Mesendoderm (in vitro differentiated cells): ENCODE data around the gene CABP2.

ENCODE experiments used
- DNase-seq: peaks from one replicate; pipeline ENCODE4 v3.0.0; 2013
- H2AK5ac ChIP-seq: 2 replicates; pipeline ENCODE4 v1.6.1; 2013; ENCODE audit warnings: low read length, inconsistent platforms
- H2BK120ac ChIP-seq: 2 replicates; pipeline ENCODE4 v1.6.1; 2013; ENCODE audit warnings: low read depth, mild to moderate bottlenecking, low read length, moderate library complexity, mixed read lengths
- H2BK15ac ChIP-seq: replicated peaks from 2 replicates; pipeline ENCODE4 v1.6.1; 2013; ENCODE audit warnings: low read depth, mild to moderate bottlenecking, moderate library complexity
- H2BK5ac ChIP-seq: 2 replicates; pipeline ENCODE4 v1.6.1; 2013; ENCODE audit warnings: low read length, inconsistent platforms
- H3K18ac ChIP-seq: 2 replicates; pipeline ENCODE4 v1.6.1; 2013; ENCODE audit warnings: mild to moderate bottlenecking, low read length, mixed read lengths
- H3K23ac ChIP-seq: one replicate; pipeline ENCODE4 v1.6.1; 2013; ENCODE audit warnings: low read length
- H3K27ac ChIP-seq: 2 replicates; pipeline ENCODE4 v1.5.1; 2013; ENCODE audit warnings: low read depth, mild to moderate bottlenecking, inconsistent platforms, low read length, moderate library complexity
- H3K27me3 ChIP-seq: 2 replicates; pipeline ENCODE4 v1.6.1; 2013; ENCODE audit warnings: low read length, control low read depth, mild to moderate bottlenecking, inconsistent platforms; ENCODE audit not compliant: insufficient read depth, poor library complexity
- H3K36me3 ChIP-seq: 2 replicates; pipeline ENCODE4 v1.6.1; 2013; ENCODE audit warnings: low read length, inconsistent platforms; ENCODE audit not compliant: control insufficient read depth, insufficient read depth
- H3K4ac ChIP-seq: one replicate; pipeline ENCODE4 v1.6.1; 2013; ENCODE audit warnings: low read depth, mild to moderate bottlenecking, low read length, moderate library complexity
- H3K4me1 ChIP-seq: 2 replicates; pipeline ENCODE4 v1.6.1; 2013; ENCODE audit warnings: low read depth, low read length, inconsistent platforms; ENCODE audit not compliant: control insufficient read depth
- H3K4me2 ChIP-seq: 2 replicates; pipeline ENCODE4 v1.6.1; 2013; ENCODE audit warnings: low read length
- H3K4me3 ChIP-seq: 2 replicates; pipeline ENCODE4 v1.5.1; 2013; ENCODE audit warnings: mild to moderate bottlenecking, low read length
- H3K56ac ChIP-seq: one replicate; pipeline ENCODE4 v1.6.1; 2013; ENCODE audit warnings: low read length
- H3K79me1 ChIP-seq: 2 replicates; pipeline ENCODE4 v1.6.1; 2013; ENCODE audit warnings: low read length, inconsistent platforms
- H3K79me2 ChIP-seq: 2 replicates; pipeline ENCODE4 v1.6.1; 2013; ENCODE audit warnings: mild to moderate bottlenecking, low read length; ENCODE audit not compliant: control insufficient read depth, insufficient read depth
- H3K9ac ChIP-seq: 2 replicates; pipeline ENCODE4 v1.6.1; 2013; ENCODE audit warnings: low read length, inconsistent platforms
- H4K5ac ChIP-seq: one replicate; pipeline ENCODE4 v1.6.1; 2013; ENCODE audit warnings: low read length
- H4K8ac ChIP-seq: one replicate; pipeline ENCODE4 v1.6.1; 2013; ENCODE audit warnings: low read depth, mild to moderate bottlenecking, control low read depth, low read length, moderate library complexity
- WGBS: extraction: QIAGEN DNeasy Blood & Tissue Kit; methylation state at CpG from one replicate; pipeline ENCODE4 v1.1.7; 2013; ENCODE audit warnings: low lambda C conversion rate, missing lambda C conversion rate; ENCODE audit not compliant: insufficient coverage; ENCODE audit errors: extremely low coverage; 5-methylcytosine and 5-hydroxymethylcytosine counted together

The CABP2 gene

GRCh38 chr11:67499808-67500483 lies 23.3 kb downstream of the CABP2 start:
- peaks cover 3% of the 10 kb centered on the region for H3K79me1 ChIP-seq
- H2BK15ac ChIP-seq: no peak overlapping the region
- H2BK120ac ChIP-seq: no peak overlapping the region
- H3K18ac ChIP-seq: no peak overlapping the region
- H3K56ac ChIP-seq: no peak overlapping the region
- no peak overlapping the region for H3K27ac ChIP-seq
- no peak overlapping the region for H3K4me2 ChIP-seq
- H2AK5ac ChIP-seq: no peak overlapping the region
- H3K4ac ChIP-seq: no peak overlapping the region
- no peak overlapping the region for H4K8ac ChIP-seq
- H3K9ac ChIP-seq: no peak overlapping the region
- no peaks in the 10 kb centered on the region for H3K79me2 ChIP-seq
- H3K4me3 ChIP-seq: no peak overlapping the region
- no peak overlapping the region for H2BK5ac ChIP-seq
- no peaks in the 10 kb centered on the region for H3K36me3 ChIP-seq
- no peaks in the 10 kb centered on the region for H3K27me3 ChIP-seq
- no peak overlapping the region for H3K23ac ChIP-seq
- H4K5ac ChIP-seq: no peak overlapping the region
- H3K4me1 ChIP-seq: no peaks in the 10 kb centered on the region
- no CpG with 5 or more reads among the region's 26 CpGs for WGBS
- no peak for DNase-seq

GRCh38 chr11:67498544-67498972 lies 24.7 kb downstream of the CABP2 start:
- Histone ChIP-seq H2BK120ac (no peak overlapping the region), H3K4ac (no peak overlapping the region), H3K9ac (no peak overlapping the region), H3K4me3 (no peak overlapping the region), H4K5ac (no peak overlapping the region), H3K56ac (no peak overlapping the region), H3K79me2 (no peaks in the 10 kb centered on the region), H3K79me1 (peaks cover 2% of the 10 kb centered on the region), H3K27me3 (no peaks in the 10 kb centered on the region), H3K36me3 (no peaks in the 10 kb centered on the region), H3K23ac (no peak overlapping the region), H2BK5ac (no peak overlapping the region), H3K4me1 (no peaks in the 10 kb centered on the region), H3K18ac (no peak overlapping the region), H3K4me2 (no peak overlapping the region), H3K27ac (no peak overlapping the region), H2AK5ac (no peak overlapping the region), H2BK15ac (no peak overlapping the region), H4K8ac (no peak overlapping the region)
- no CpG with 5 or more reads among the region's 21 CpGs for WGBS
- no peak for DNase-seq

GRCh38 chr11:67497656-67498291 lies 25.5 kb downstream of the CABP2 start:
- Histone ChIP-seq H3K27me3 (no peaks in the 10 kb centered on the region), H2BK5ac (no peak overlapping the region), H3K27ac (no peak overlapping the region), H2BK120ac (no peak overlapping the region), H4K5ac (no peak overlapping the region), H3K4me2 (no peak overlapping the region), H4K8ac (no peak overlapping the region), H2AK5ac (no peak overlapping the region), H3K79me2 (no peaks in the 10 kb centered on the region), H3K23ac (no peak overlapping the region), H3K18ac (no peak overlapping the region), H3K4ac (no peak overlapping the region), H3K9ac (no peak overlapping the region), H3K4me3 (no peak overlapping the region), H3K56ac (no peak overlapping the region), H2BK15ac (no peak overlapping the region), H3K36me3 (no peaks in the 10 kb centered on the region), H3K4me1 (no peaks in the 10 kb centered on the region), H3K79me1 (no peaks in the 10 kb centered on the region)
- no peak for DNase-seq
- no CpG with 5 or more reads among the region's 21 CpGs for WGBS

GRCh38 chr11:67496113-67496512 lies 27.1 kb downstream of the CABP2 start:
- H3K23ac ChIP-seq: no peak overlapping the region
- H2BK5ac ChIP-seq: no peak overlapping the region
- no peak overlapping the region for H3K4me3 ChIP-seq
- H4K5ac ChIP-seq: no peak overlapping the region
- WGBS: no CpG with 5 or more reads among the region's 12 CpGs
- H3K79me2 ChIP-seq: no peaks in the 10 kb centered on the region
- no peak overlapping the region for H3K4me2 ChIP-seq
- no peaks in the 10 kb centered on the region for H3K79me1 ChIP-seq
- no peaks in the 10 kb centered on the region for H3K27me3 ChIP-seq
- H2AK5ac ChIP-seq: no peak overlapping the region
- H3K18ac ChIP-seq: no peak overlapping the region
- H3K27ac ChIP-seq: no peak overlapping the region
- DNase-seq: no peak
- H4K8ac ChIP-seq: no peak overlapping the region
- no peaks in the 10 kb centered on the region for H3K4me1 ChIP-seq
- H3K56ac ChIP-seq: no peak overlapping the region
- H2BK120ac ChIP-seq: no peak overlapping the region
- H3K9ac ChIP-seq: no peak overlapping the region
- no peak overlapping the region for H3K4ac ChIP-seq
- H3K36me3 ChIP-seq: peaks cover 4% of the 10 kb centered on the region
- H2BK15ac ChIP-seq: no peak overlapping the region

GRCh38 chr11:67495234-67496005 lies 27.8 kb downstream of the CABP2 start:
- Histone ChIP-seq H2BK120ac (no peak overlapping the region), H3K4ac (no peak overlapping the region), H3K36me3 (peaks cover 6% of the 10 kb centered on the region), H3K4me3 (no peak overlapping the region), H3K27me3 (no peaks in the 10 kb centered on the region), H2BK15ac (no peak overlapping the region), H2BK5ac (no peak overlapping the region), H3K23ac (no peak overlapping the region), H3K4me1 (no peaks in the 10 kb centered on the region), H2AK5ac (no peak overlapping the region), H3K79me1 (no peaks in the 10 kb centered on the region), H4K5ac (no peak overlapping the region), H3K56ac (no peak overlapping the region), H3K4me2 (no peak overlapping the region), H3K9ac (no peak overlapping the region), H3K27ac (no peak overlapping the region), H3K18ac (no peak overlapping the region), H4K8ac (no peak overlapping the region), H3K79me2 (no peaks in the 10 kb centered on the region)
- no peak for DNase-seq
- no CpG with 5 or more reads among the region's 16 CpGs for WGBS
